SHP77 treated with DMSO at 0.1 percent for 48 hours (cell line): Measurements from ENCODE around the gene EML1.

ENCODE experiments used
- DNase-seq: peaks from one replicate; lab custom pipeline; 2025; lab: John Stamatoyannopoulos, UW

The EML1 gene

GRCh38 chr14:99779751-99780150 lies 13.5 kb upstream of the EML1 start:
- DNase-seq = no peak

GRCh38 chr14:99780690-99781089 lies 12.5 kb upstream of the EML1 start:
- no peak for DNase-seq

- DNase-seq = no peak
Measured at GRCh38 chr14:99781091-99781490, 12.1 kb upstream of the EML1 start.

GRCh38 chr14:99781853-99782610 lies 11.2 kb upstream of the EML1 start:
- no peak for DNase-seq

GRCh38 chr14:99784508-99784907 lies 8.7 kb upstream of the EML1 start:
- DNase-seq = no peak

GRCh38 chr14:99785426-99785825 lies 7.8 kb upstream of the EML1 start:
- DNase-seq = no peak

- no peak for DNase-seq
Measured at GRCh38 chr14:99786511-99786989, 6.7 kb upstream of the EML1 start.

- no peak for DNase-seq
Measured at GRCh38 chr14:99788713-99789112, 4.5 kb upstream of the EML1 start.

- DNase-seq = no peak
Measured at GRCh38 chr14:99789581-99789980, 3.6 kb upstream of the EML1 start.

GRCh38 chr14:99790201-99790977 lies 2.8 kb upstream of the EML1 start:
- DNase-seq = no peak

GRCh38 chr14:99790978-99791376 lies 2.2 kb upstream of the EML1 start:
- no peak for DNase-seq

GRCh38 chr14:99791476-99792209 lies 1.6 kb upstream of the EML1 start:
- no peak for DNase-seq

- DNase-seq = no peak
Measured at GRCh38 chr14:99792210-99792535, 1.0 kb upstream of the EML1 start.

- no peak for DNase-seq
Measured at GRCh38 chr14:99792551-99793212, 531 bp upstream of the EML1 start.

- no peak for DNase-seq
Measured at GRCh38 chr14:99794151-99794780, 1.1 kb downstream of the EML1 start.

GRCh38 chr14:99795046-99795445 lies 1.8 kb downstream of the EML1 start:
- DNase-seq = no peak

- DNase-seq = no peak
Measured at GRCh38 chr14:99797231-99797630, 4.0 kb downstream of the EML1 start.

GRCh38 chr14:99800781-99801180 lies 7.6 kb downstream of the EML1 start:
- DNase-seq = no peak

- no peak for DNase-seq
Measured at GRCh38 chr14:99802301-99803105, 9.3 kb downstream of the EML1 start.

- DNase-seq = no peak
Measured at GRCh38 chr14:99803106-99803775, 10.0 kb downstream of the EML1 start.
